DOHH2 (cell line): Measurements from ENCODE around the gene MLLT10.
"Not testable (repeated sequence)": the region's sequence is repeated elsewhere in the genome, so short reads cannot be mapped to it uniquely, and the experiment has no call there.

Source experiments
- H3F3A ChIP-seq: fragments of 200-600 bp; sonication (generic), shearing (Covaris generic); 2 replicates; pipeline ENCODE4 v1.6.0; 2016; ENCODE audit warnings: antibody characterized with exemption, mild to moderate bottlenecking; ENCODE audit not compliant: control insufficient read depth, insufficient read depth
- H3K27ac ChIP-seq: fragments of 200-600 bp; sonication (generic); 2 replicates; pipeline ENCODE4 v1.5.1; 2014; ENCODE audit warnings: low read depth, mild to moderate bottlenecking, low read length, moderate library complexity
- H3K27me3 ChIP-seq: fragments of 200-600 bp; sonication (generic); 2 replicates; pipeline ENCODE4 v1.6.1; 2014; ENCODE audit warnings: mild to moderate bottlenecking, low read length, mixed read lengths; ENCODE audit not compliant: control insufficient read depth
- H3K36me3 ChIP-seq: fragments of 200-600 bp; sonication (generic); 2 replicates; pipeline ENCODE4 v1.6.1; 2014; ENCODE audit warnings: mild to moderate bottlenecking, low read length, moderate library complexity, mixed read lengths; ENCODE audit not compliant: control insufficient read depth
- H3K4me1 ChIP-seq: fragments of 200-600 bp; sonication (generic); 2 replicates; pipeline ENCODE4 v1.6.1; 2014; ENCODE audit warnings: mild to moderate bottlenecking, low read length, mixed read lengths; ENCODE audit not compliant: control insufficient read depth
- H3K4me2 ChIP-seq: fragments of 200-600 bp; sonication (generic); 2 replicates; pipeline ENCODE4 v1.6.0; 2014; ENCODE audit warnings: mild to moderate bottlenecking, low read length, moderate library complexity
- H3K4me3 ChIP-seq: fragments of 200-600 bp; sonication (generic); 2 replicates; pipeline ENCODE4 v1.5.1; 2014; ENCODE audit warnings: mild to moderate bottlenecking, low read length, mixed read lengths
- H3K79me2 ChIP-seq: fragments of 200-600 bp; sonication (generic); 2 replicates; pipeline ENCODE4 v1.6.1; 2014; ENCODE audit warnings: mild to moderate bottlenecking, low read length, mixed read lengths; ENCODE audit not compliant: control insufficient read depth
- H3K9me2 ChIP-seq: fragments of 200-600 bp; sonication (generic); replicated peaks from 2 replicates; pipeline ENCODE4 v1.6.1; 2014; ENCODE audit warnings: mild to moderate bottlenecking, low read length, mixed read lengths; ENCODE audit not compliant: control insufficient read depth
- H3K9me3 ChIP-seq: fragments of 200-600 bp; sonication (generic); 2 replicates; pipeline ENCODE4 v1.6.1; 2014; ENCODE audit warnings: antibody characterized with exemption, low read length, mixed read lengths; ENCODE audit not compliant: control insufficient read depth, insufficient read depth
- H4K20me1 ChIP-seq: fragments of 200-600 bp; sonication (generic); 2 replicates; pipeline ENCODE4 v1.6.0; 2014; ENCODE audit warnings: low read depth, mild to moderate bottlenecking, antibody characterized with exemption, low read length, moderate library complexity; ENCODE audit not compliant: control insufficient read depth, insufficient read depth
- CTCF ChIP-seq: fragments of 200-600 bp; sonication (generic); IDR thresholded peaks from one replicate; pipeline ENCODE4 v1.5.1; 2014; ENCODE audit warnings: antibody characterized with exemption, mild to moderate bottlenecking, low read depth, low read length; ENCODE audit not compliant: poor library complexity, severe bottlenecking
- EZH2phosphoT487 ChIP-seq: fragments of 200-600 bp; sonication (generic); IDR thresholded peaks from 2 replicates; pipeline ENCODE4 v1.6.1; 2017; ENCODE audit warnings: borderline replicate concordance, mild to moderate bottlenecking, antibody characterized with exemption, low read length, moderate library complexity, mixed read lengths

MLLT10 gene

GRCh38 chr10:21556527-21556926 is 22.5 kb downstream of the MLLT10 start:
- no peaks in the 10 kb centered on the region for H3K9me3 ChIP-seq
- H3K9me2 ChIP-seq, result no peaks in the 10 kb centered on the region
- no peaks in the 10 kb centered on the region for H3F3A ChIP-seq
- no peaks in the 10 kb centered on the region for H3K4me1 ChIP-seq
- H3K27me3 ChIP-seq, result no peaks in the 10 kb centered on the region
- TF ChIP-seq EZH2phosphoT487 (no peak), CTCF (no peak)
- peaks cover 90% of the 10 kb centered on the region for H3K79me2 ChIP-seq
- H4K20me1 ChIP-seq, result no peaks in the 10 kb centered on the region
- no peak overlapping the region for H3K4me2 ChIP-seq
- H3K4me3 ChIP-seq, result no peak overlapping the region
- peaks cover 71% of the 10 kb centered on the region for H3K36me3 ChIP-seq
- H3K27ac ChIP-seq, result no peak overlapping the region

GRCh38 chr10:21558984-21559383 is 25.0 kb downstream of the MLLT10 start:
- not testable (repeated sequence) for H3K9me3 ChIP-seq, H3K27me3 ChIP-seq, H3K4me2 ChIP-seq, H3K27ac ChIP-seq, H4K20me1 ChIP-seq, H3F3A ChIP-seq, H3K4me3 ChIP-seq, H3K9me2 ChIP-seq, H3K4me1 ChIP-seq
- peaks cover 89% of the 10 kb centered on the region for H3K79me2 ChIP-seq
- peaks cover 53% of the 10 kb centered on the region for H3K36me3 ChIP-seq

- Histone ChIP-seq H3F3A (no peaks in the 10 kb centered on the region), H3K27me3 (no peaks in the 10 kb centered on the region), H3K36me3 (peaks cover 27% of the 10 kb centered on the region), H3K27ac (no peak overlapping the region), H3K4me2 (peak overlapping the region; percentile 3; the same call in 1 of the 2 replicates), H3K79me2 (peaks cover 97% of the 10 kb centered on the region), H3K9me3 (no peaks in the 10 kb centered on the region), H3K4me3 (no peak overlapping the region), H4K20me1 (no peaks in the 10 kb centered on the region; the same call in 1 of the 2 replicates), H3K4me1 (peaks cover 19% of the 10 kb centered on the region), H3K9me2 (no peaks in the 10 kb centered on the region)
- TF ChIP-seq EZH2phosphoT487, result no peak
- TF ChIP-seq CTCF, result no peak
Measured at GRCh38 chr10:21570761-21571521, 36.9 kb downstream of the MLLT10 start.

GRCh38 chr10:21572578-21572977 is 38.5 kb downstream of the MLLT10 start:
- peaks cover 19% of the 10 kb centered on the region for H3K4me1 ChIP-seq
- no peak overlapping the region for H3K27ac ChIP-seq
- H3K79me2 ChIP-seq, result peaks cover 97% of the 10 kb centered on the region
- H3K9me3 ChIP-seq, result no peaks in the 10 kb centered on the region
- H3K4me2 ChIP-seq, result no peak overlapping the region
- H3K27me3 ChIP-seq, result no peaks in the 10 kb centered on the region
- no peaks in the 10 kb centered on the region; the same call in 1 of the 2 replicates for H4K20me1 ChIP-seq
- H3F3A ChIP-seq, result no peaks in the 10 kb centered on the region
- H3K36me3 ChIP-seq, result peaks cover 18% of the 10 kb centered on the region
- no peak overlapping the region for H3K4me3 ChIP-seq
- no peaks in the 10 kb centered on the region for H3K9me2 ChIP-seq
- TF ChIP-seq CTCF (no peak), EZH2phosphoT487 (no peak)

GRCh38 chr10:21574514-21574913 is 40.5 kb downstream of the MLLT10 start:
- Histone ChIP-seq H3K4me1 (peaks cover 28% of the 10 kb centered on the region), H3K36me3 (peaks cover 10% of the 10 kb centered on the region), H3K79me2 (peaks cover 97% of the 10 kb centered on the region)
- not testable (repeated sequence) for H3K9me2 ChIP-seq, H4K20me1 ChIP-seq, H3F3A ChIP-seq, H3K27ac ChIP-seq, H3K27me3 ChIP-seq, H3K9me3 ChIP-seq, H3K4me2 ChIP-seq, H3K4me3 ChIP-seq
